ENCODE data around the gene ZNF782. TPM values are rescaled to one million over a fixed set of nuclear protein-coding genes. Genes with fewer than 3 reads are reported as not detected.
"Not testable (repeated sequence)": the region's sequence is repeated elsewhere in the genome, so short reads cannot be mapped to it uniquely, and the experiment has no call there.

Gene ZNF782
- total and polyA plus RNA-seq, 2 donors (not counting 1 experiment from before 2014, with no cell fraction given) = 1.2 to 2.6 TPM

GRCh38 chr9:96813607-96814006 lies 40.7 kb downstream of the ZNF782 start:
- H3K9ac ChIP-seq (ENCODE audit: insufficient read depth, low read length) = no peak overlapping the region
- H4K20me1 ChIP-seq (ENCODE audit: control insufficient read depth, extremely low read depth, insufficient read depth, low read length) = no peaks in the 10 kb centered on the region
- H3K4me2 ChIP-seq (ENCODE audit: extremely low read depth, insufficient read depth, low read length) = no peak overlapping the region
- no peak for DNase-seq (ENCODE audit: low read depth in 2 of 2)
- H2AFZ ChIP-seq (ENCODE audit: low read length) = no peak overlapping the region
- peaks cover 2% of the 10 kb centered on the region for H3K9me3 ChIP-seq (ENCODE audit: control insufficient read depth, insufficient read depth, low read depth, low read length)
- no peaks in the 10 kb centered on the region for H3K79me2 ChIP-seq (ENCODE audit: control insufficient read depth, insufficient read depth, low read length)
- no peaks in the 10 kb centered on the region for H3K36me3 ChIP-seq (ENCODE audit: control insufficient read depth, insufficient read depth, low read length)
- H3K4me3 ChIP-seq (replicated peaks in 1 of 4; ENCODE audit: control extremely low read depth in 1 of 4, insufficient read depth in 1 of 4, low read depth in 3 of 4, low read length in 4 of 4) = no peak overlapping the region
- TF ChIP-seq, protein P1, sequence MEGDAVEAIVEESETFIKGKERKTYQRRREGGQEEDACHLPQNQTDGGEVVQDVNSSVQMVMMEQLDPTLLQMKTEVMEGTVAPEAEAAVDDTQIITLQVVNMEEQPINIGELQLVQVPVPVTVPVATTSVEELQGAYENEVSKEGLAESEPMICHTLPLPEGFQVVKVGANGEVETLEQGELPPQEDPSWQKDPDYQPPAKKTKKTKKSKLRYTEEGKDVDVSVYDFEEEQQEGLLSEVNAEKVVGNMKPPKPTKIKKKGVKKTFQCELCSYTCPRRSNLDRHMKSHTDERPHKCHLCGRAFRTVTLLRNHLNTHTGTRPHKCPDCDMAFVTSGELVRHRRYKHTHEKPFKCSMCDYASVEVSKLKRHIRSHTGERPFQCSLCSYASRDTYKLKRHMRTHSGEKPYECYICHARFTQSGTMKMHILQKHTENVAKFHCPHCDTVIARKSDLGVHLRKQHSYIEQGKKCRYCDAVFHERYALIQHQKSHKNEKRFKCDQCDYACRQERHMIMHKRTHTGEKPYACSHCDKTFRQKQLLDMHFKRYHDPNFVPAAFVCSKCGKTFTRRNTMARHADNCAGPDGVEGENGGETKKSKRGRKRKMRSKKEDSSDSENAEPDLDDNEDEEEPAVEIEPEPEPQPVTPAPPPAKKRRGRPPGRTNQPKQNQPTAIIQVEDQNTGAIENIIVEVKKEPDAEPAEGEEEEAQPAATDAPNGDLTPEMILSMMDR (conservative IDR thresholded peaks at IDR 0.05 in 1 of 2, IDR thresholded peaks at IDR 0.05 in 1 of 2; ENCODE audit: low read depth in 1 of 2, low read length in 2 of 2) = no peak
- TF ChIP-seq EZH2 (IDR thresholded peaks at IDR 0.05; ENCODE audit: low read length, missing control alignments) = no peak
- H3K27ac ChIP-seq (ENCODE audit: insufficient read depth, low read length) = no peak overlapping the region
- H3K27me3 ChIP-seq (ENCODE audit: control insufficient read depth, insufficient read depth, low read length) = no peaks in the 10 kb centered on the region
- no peaks in the 10 kb centered on the region for H3K4me1 ChIP-seq (ENCODE audit: control insufficient read depth, extremely low read depth, insufficient read depth, low read length)

GRCh38 chr9:96798959-96799358 lies 55.4 kb downstream of the ZNF782 start:
- H3K27ac ChIP-seq (ENCODE audit: insufficient read depth, low read length); H3K27me3 ChIP-seq (ENCODE audit: control insufficient read depth, insufficient read depth, low read length); DNase-seq (ENCODE audit: low read depth in 2 of 2); H3K79me2 ChIP-seq (ENCODE audit: control insufficient read depth, insufficient read depth, low read length); H4K20me1 ChIP-seq (ENCODE audit: control insufficient read depth, extremely low read depth, insufficient read depth, low read length); H2AFZ ChIP-seq (ENCODE audit: low read length); H3K4me3 ChIP-seq (replicated peaks in 1 of 4; ENCODE audit: control extremely low read depth in 1 of 4, insufficient read depth in 1 of 4, low read depth in 3 of 4, low read length in 4 of 4); H3K36me3 ChIP-seq (ENCODE audit: control insufficient read depth, insufficient read depth, low read length); H3K4me1 ChIP-seq (ENCODE audit: control insufficient read depth, extremely low read depth, insufficient read depth, low read length); H3K9me3 ChIP-seq (ENCODE audit: control insufficient read depth, insufficient read depth, low read depth, low read length); H3K4me2 ChIP-seq (ENCODE audit: extremely low read depth, insufficient read depth, low read length); H3K9ac ChIP-seq (ENCODE audit: insufficient read depth, low read length): not testable (repeated sequence)

DNA sequence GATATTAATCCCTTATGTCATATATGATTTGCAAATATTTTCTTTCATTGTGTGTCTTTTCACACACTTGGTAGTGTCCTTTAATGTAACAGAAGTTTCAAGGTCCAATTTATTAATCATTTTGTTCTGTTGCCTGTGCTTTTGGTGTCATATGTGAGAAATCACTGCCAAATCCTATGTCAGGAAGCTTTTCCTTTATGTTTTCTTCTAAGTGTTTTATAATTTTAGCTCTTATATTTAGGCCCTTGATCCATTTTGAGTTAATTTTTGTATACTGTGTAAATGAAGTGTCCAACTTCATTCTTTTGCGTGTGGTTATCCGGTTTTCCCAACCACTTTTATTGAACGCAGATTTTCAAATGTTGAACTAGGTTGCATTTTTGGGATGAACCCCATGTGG lies 70.3 kb downstream of the ZNF782 start:
- no peaks in the 10 kb centered on the region for H3K79me2 ChIP-seq (ENCODE audit: control insufficient read depth, insufficient read depth, low read length)
- no peaks in the 10 kb centered on the region for H3K9me3 ChIP-seq (ENCODE audit: control insufficient read depth, insufficient read depth, low read depth, low read length)

More for the DNA sequence above, 70.3 kb downstream of the ZNF782 start:
- DNase-seq (ENCODE audit: low read depth in 2 of 2) = no peak
- Histone ChIP-seq H2AFZ (ENCODE audit: low read length) (no peak overlapping the region), H3K4me1 (ENCODE audit: control insufficient read depth, extremely low read depth, insufficient read depth, low read length) (no peaks in the 10 kb centered on the region), H3K4me2 (ENCODE audit: extremely low read depth, insufficient read depth, low read length) (no peak overlapping the region), H4K20me1 (ENCODE audit: control insufficient read depth, extremely low read depth, insufficient read depth, low read length) (no peaks in the 10 kb centered on the region), H3K36me3 (ENCODE audit: control insufficient read depth, insufficient read depth, low read length) (no peaks in the 10 kb centered on the region), H3K27ac (ENCODE audit: insufficient read depth, low read length) (no peak overlapping the region), H3K9ac (ENCODE audit: insufficient read depth, low read length) (no peak overlapping the region), H3K27me3 (ENCODE audit: control insufficient read depth, insufficient read depth, low read length) (no peaks in the 10 kb centered on the region), H3K4me3 (replicated peaks in 1 of 4; ENCODE audit: control extremely low read depth in 1 of 4, insufficient read depth in 1 of 4, low read depth in 3 of 4, low read length in 4 of 4) (no peak overlapping the region)
- no peak for TF ChIP-seq EZH2 (IDR thresholded peaks at IDR 0.05; ENCODE audit: low read length, missing control alignments)
- TF ChIP-seq, protein P1 (conservative IDR thresholded peaks at IDR 0.05 in 1 of 2, IDR thresholded peaks at IDR 0.05 in 1 of 2; ENCODE audit: low read depth in 1 of 2, low read length in 2 of 2) = no peak
